ENCODE measurements around the gene KRT8. TPM values are rescaled to one million over a fixed set of nuclear protein-coding genes. Genes with fewer than 3 reads are reported as not detected.

The KRT8 gene
- total RNA-seq, 1 experiment from 2014 or later: 39.2 TPM

DNA sequence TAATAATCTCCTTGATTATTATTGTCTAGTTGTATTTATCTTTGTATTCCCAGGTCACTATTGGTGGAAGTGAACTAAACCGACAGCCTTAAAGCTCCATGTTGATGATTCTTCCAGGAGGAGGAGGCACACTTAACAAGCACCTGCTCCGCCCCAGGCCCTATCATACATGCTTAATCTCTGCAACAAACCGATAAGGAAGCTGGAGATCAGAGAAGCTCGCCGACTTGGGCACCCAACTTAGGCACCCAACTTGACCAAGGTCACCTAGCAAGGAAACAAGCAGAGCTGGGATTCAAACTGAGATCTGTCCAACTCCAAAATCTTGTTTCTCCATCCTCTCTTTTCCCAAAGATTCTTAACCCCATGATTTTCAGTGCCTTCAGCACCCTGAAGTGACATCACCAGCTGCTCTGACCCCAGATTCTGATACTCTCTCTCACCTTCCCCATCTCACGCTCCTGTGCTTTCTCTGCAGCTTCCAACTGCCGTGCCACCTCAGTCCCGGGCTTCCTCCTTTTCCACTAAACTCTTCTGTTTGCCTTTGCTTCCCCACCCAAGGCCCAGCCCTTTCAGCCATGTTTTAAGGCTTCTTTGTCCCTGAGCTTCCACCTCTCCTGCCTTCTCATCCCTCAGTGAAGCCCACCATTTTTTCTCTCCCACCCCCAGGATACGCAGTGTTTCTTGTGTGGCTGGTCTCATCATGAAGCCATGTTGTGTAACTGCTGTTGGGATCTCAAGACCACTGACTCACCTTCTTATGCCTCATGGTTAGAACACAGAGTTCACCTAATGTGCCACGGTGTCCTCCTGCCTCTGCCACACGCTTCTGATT is 37.4 kb upstream of the KRT8 start:
- no peaks in the 10 kb centered on the region for H3K27me3 ChIP-seq
- DNase-seq: no peak
- H3K9me3 ChIP-seq: no peaks in the 10 kb centered on the region
- no peaks in the 10 kb centered on the region for H3K36me3 ChIP-seq
- no peak overlapping the region for H3K4me3 ChIP-seq

DNA sequence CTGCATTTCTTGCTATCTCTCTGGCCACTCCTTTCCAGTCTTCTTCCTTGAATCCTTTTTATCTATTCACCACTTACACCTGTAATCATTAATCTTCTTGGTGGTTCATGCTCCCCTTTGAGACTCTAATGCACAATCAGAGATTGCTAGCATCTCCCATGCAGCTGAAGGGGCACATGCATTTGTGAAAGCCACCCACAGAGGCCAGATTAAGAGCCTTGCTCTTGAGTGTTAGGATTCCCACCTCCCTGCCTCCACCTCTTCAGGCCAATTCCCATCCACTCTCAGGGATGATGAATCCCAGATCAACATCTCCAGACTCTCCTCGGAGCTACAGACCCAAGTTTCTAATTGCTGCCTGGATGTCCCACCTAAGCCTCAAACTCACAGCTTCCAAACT is 24.7 kb upstream of the KRT8 start:
- no peaks in the 10 kb centered on the region for H3K9me3 ChIP-seq

GRCh38 chr12:52927964-52928363 is 23.1 kb upstream of the KRT8 start:
- no peaks in the 10 kb centered on the region for H3K27me3 ChIP-seq
- no peak for DNase-seq
- no peaks in the 10 kb centered on the region for H3K36me3 ChIP-seq
- no peaks in the 10 kb centered on the region for H3K9me3 ChIP-seq
- no peak overlapping the region for H3K4me3 ChIP-seq

More for the DNA sequence above, 24.7 kb upstream of the KRT8 start:
- H3K36me3 ChIP-seq: no peaks in the 10 kb centered on the region
- no peak for DNase-seq
- no peaks in the 10 kb centered on the region for H3K27me3 ChIP-seq
- H3K4me3 ChIP-seq: no peak overlapping the region

DNA sequence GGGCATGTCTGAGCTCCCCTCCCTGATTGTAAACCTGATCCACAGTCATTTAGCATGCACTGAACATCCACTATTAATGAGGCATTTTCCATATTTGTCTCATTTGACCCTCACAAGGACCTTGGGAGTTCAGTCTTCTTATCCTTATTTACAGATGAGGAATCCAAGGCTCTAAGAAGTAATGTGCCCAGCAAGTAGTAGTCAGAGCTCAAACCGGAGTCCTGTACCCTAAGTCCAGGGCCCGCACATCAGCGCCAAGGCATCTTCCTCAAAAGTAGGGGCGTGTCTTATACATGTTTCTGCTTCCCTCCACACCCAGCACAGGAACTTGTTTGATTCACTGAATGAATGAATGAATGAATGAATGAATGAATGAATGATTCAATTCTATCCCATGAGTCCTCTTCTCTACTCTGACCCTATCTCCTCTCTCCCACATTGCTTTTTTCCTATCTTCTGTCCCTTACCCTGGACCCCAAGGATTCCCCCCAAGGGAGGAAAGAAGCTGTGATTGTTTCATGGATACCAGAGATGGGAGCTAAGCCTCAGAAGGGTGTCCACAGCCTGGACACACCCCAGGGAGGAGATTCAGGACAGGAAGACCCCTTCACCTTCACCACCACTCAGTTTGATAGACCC is 21.8 kb upstream of the KRT8 start:
- no peaks in the 10 kb centered on the region for H3K9me3 ChIP-seq
- no peak for DNase-seq
- H3K27me3 ChIP-seq: no peaks in the 10 kb centered on the region
- no peaks in the 10 kb centered on the region for H3K36me3 ChIP-seq
- H3K4me3 ChIP-seq: no peak overlapping the region

DNA sequence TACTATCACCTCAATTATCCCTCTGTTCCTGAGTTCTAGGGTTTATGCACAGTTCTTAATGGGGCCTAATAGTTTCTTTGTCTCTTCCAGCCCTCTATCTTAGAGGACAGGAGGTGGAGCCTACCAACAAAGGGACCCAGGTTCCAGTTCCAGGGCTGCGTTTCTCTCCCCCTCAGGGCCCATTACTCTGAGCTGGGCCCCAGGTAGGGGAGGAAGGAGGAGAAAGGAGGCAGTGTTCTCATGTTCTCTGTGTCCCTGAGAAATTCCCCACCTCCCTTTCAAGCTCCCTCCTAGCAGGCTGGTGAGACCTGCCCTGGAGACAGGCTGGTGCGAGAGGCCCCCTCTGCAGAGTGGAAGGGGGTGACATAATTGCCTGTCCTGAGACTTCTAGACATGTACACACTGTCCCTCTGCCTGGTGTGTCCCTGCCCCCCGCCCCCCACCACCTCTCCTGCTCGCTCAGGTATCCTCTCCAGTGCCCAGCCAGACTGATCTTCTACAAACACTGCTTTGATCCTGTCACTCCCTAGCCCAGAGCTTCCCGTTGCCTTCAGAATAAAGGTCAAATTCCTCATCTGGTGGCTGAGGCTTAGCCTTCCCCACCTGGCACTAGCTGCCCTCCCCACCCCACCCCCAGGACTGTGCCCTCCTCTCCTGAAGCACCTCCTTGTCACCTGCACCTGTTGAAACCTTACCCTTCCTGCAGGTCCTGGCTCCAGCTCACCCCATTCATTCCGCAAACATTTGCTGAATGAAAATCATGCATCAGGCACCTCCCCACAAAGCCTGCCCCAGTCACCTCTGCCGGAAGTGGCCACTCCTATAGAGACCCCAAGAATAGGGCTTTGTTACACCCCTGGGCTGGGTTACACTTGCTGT is 21.1 kb upstream of the KRT8 start:
- H3K9me3 ChIP-seq: no peaks in the 10 kb centered on the region
- no peak for DNase-seq
- H3K36me3 ChIP-seq: no peaks in the 10 kb centered on the region
- H3K27me3 ChIP-seq: no peaks in the 10 kb centered on the region
- no peak overlapping the region for H3K4me3 ChIP-seq

DNA sequence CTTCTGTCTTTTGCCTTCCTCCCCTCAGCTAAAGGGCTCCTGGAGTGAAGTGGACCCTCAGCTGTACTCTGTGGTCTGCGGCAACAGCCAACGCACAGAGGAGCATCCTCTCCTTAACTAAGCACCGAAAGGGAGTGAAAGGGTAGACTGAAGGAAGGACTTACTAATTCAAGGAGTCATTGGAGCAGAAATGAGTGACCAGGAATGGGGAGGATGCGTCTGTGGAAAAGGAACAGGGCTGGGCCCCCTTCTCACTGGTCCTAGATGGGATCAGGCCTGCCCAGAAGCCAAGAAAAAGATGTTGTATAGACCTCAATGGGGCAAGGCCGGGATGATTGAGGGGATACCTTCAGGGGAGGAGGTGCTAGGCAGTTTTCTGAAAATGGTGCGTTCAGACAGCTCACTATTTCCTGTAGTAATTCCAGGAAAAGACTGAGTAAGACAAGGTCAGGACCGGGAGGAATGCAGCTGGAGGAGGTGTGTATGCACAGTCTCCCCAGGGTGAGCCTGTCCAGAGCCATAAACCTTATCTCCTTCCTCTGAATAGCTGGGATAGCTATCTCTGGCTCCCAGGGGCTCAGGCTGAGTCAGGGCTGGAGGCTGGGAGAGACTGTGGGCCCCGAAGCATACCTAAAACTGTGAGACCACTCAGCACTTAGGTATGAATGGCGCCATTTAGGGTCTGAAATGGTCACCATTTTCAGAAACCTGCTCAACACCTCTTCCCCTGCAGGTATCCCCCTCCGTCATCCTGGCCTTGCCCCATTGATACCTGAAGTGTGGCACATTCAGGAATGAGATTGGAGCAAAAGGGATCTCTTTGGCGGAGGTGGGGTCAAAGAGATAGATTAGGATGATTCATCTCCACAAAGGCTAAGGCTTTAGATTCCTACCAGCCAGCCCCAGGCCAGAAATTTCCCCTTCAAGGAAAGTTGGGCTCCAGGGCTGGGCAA is 20.2 kb upstream of the KRT8 start:
- Histone ChIP-seq H3K36me3 (no peaks in the 10 kb centered on the region), H3K9me3 (no peaks in the 10 kb centered on the region), H3K4me3 (no peak overlapping the region), H3K27me3 (no peaks in the 10 kb centered on the region)
- peak; percentile 78 for DNase-seq

GRCh38 chr12:52921488-52922165 is 16.8 kb upstream of the KRT8 start:
- DNase-seq: no peak
- no peaks in the 10 kb centered on the region for H3K9me3 ChIP-seq

GRCh38 chr12:52920937-52921336 is 16.1 kb upstream of the KRT8 start:
- no peak for DNase-seq
- Histone ChIP-seq H3K9me3 (no peaks in the 10 kb centered on the region), H3K36me3 (no peaks in the 10 kb centered on the region), H3K4me3 (no peak overlapping the region), H3K27me3 (no peaks in the 10 kb centered on the region)

More at GRCh38 chr12:52921488-52922165, 16.8 kb upstream of the KRT8 start:
- Histone ChIP-seq H3K36me3 (no peaks in the 10 kb centered on the region), H3K27me3 (no peaks in the 10 kb centered on the region), H3K4me3 (no peak overlapping the region)

- Histone ChIP-seq H3K4me3 (no peak overlapping the region), H3K36me3 (no peaks in the 10 kb centered on the region), H3K9me3 (no peaks in the 10 kb centered on the region), H3K27me3 (no peaks in the 10 kb centered on the region)
- no peak for DNase-seq
These were observed 13.9 kb upstream of the KRT8 start for GRCh38 chr12:52918784-52919183.

- Histone ChIP-seq H3K9me3 (no peaks in the 10 kb centered on the region), H3K27me3 (no peaks in the 10 kb centered on the region), H3K36me3 (no peaks in the 10 kb centered on the region), H3K4me3 (no peak overlapping the region)
- DNase-seq: no peak
These were observed 13.5 kb upstream of the KRT8 start for GRCh38 chr12:52918351-52918750.

DNA sequence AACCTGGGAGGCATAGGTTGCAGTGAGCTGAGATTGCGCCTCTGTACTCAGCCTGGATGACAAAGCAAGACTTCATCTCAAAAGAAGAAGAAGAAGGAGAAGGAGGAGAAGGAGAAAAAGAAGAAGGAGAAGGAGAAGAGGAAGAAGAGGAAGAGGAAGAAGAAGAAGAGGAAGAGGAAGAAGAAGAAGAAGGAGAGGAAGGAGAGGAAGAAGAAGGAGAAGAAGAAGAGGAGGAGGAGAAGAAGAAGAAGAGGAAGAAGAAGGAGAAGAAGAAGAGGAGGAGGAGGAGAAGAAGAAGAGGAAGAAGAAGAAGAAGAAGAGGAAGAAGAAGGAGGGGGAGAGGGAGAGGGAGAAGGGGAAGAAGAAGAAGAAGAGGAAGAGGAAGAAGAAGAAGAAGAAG is 12.9 kb upstream of the KRT8 start:
- Histone ChIP-seq H3K9me3 (no peaks in the 10 kb centered on the region), H3K4me3 (no peak overlapping the region), H3K27me3 (no peaks in the 10 kb centered on the region), H3K36me3 (no peaks in the 10 kb centered on the region)
- DNase-seq: no peak

DNA sequence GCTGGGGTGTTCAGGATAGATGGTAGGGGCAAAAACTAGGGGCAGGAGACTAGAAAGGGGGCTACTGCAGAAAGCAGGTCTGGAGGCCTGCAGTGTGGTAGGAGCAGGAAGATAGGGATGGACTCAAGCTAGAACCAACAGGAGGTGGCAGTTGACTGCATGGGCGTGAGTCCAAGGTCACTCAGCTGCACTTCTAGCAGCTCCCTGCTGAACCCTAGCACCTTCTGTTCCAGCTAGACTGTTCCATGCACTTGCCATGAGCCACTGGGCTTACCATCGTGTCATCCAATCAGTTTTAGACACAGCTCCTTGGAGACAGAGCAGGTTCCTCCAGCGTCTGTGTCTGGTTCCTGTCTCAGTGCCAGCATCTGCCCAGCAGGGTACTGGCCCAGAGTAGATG is 11.3 kb upstream of the KRT8 start:
- no peaks in the 10 kb centered on the region for H3K27me3 ChIP-seq
- no peak for DNase-seq
- no peak overlapping the region for H3K4me3 ChIP-seq
- H3K9me3 ChIP-seq: no peaks in the 10 kb centered on the region
- H3K36me3 ChIP-seq: no peaks in the 10 kb centered on the region

DNA sequence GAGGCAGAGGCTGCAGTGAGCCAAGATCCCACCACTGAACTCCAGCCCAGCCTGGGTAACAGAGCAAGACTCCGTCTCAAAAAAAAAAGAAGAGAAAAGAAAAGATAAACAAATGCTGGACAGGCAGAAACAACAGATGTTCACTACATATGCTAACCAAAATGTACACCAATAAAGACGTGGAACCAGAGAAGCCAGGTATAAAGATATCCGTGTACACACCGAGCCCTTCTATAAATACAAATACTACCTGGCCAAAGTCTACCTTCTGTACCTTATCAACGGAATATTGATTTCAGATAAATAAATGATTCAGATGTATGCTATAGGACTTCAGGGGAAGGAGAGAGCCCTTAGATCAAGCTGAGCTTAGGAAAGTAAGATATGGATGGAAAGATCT is 10.8 kb upstream of the KRT8 start:
- Histone ChIP-seq H3K4me3 (no peak overlapping the region), H3K36me3 (no peaks in the 10 kb centered on the region), H3K27me3 (no peaks in the 10 kb centered on the region), H3K9me3 (no peaks in the 10 kb centered on the region)
- DNase-seq: no peak

GRCh38 chr12:52914576-52915121 is 9.8 kb upstream of the KRT8 start:
- no peaks in the 10 kb centered on the region for H3K27me3 ChIP-seq
- DNase-seq: no peak
- H3K9me3 ChIP-seq: no peaks in the 10 kb centered on the region
- no peaks in the 10 kb centered on the region for H3K36me3 ChIP-seq
- no peak overlapping the region for H3K4me3 ChIP-seq

GRCh38 chr12:52913431-52913821 is 8.6 kb upstream of the KRT8 start:
- no peak for DNase-seq
- no peaks in the 10 kb centered on the region for H3K27me3 ChIP-seq
- H3K36me3 ChIP-seq: no peaks in the 10 kb centered on the region
- H3K4me3 ChIP-seq: no peak overlapping the region
- no peaks in the 10 kb centered on the region for H3K9me3 ChIP-seq

All from MG63 (cell line).